ENCODE data around the gene EML6.

EML6 gene

DNA sequence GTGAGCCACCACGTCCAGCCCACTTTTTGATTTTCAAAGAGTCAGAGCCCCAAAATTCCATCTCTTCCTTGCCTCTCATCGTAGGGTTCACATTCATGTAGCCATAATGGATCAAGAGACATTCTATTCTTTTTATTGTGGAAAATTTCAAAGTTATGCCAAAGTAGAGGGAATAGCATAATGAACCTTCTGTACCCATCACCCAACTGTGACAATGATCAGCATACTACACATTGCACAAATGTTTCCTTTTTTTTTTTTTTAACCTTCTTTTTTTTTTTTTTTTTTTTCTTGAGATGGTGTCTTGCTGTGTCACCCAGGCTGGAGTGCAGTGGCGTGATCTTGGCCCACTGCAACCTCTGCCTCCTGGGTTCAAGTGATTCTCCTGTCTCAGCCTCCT, 162.4 kb downstream of the EML6 start:
- DNase-seq (ENCODE audit: low read depth): no peak
- TF ChIP-seq CTCF (IDR thresholded peaks at IDR 0.05; ENCODE audit: low read depth, low read length) (no peak), MYC (IDR thresholded peaks at IDR 0.05; ENCODE audit: low read depth, low read length) (no peak), POLR2A (IDR thresholded peaks at IDR 0.05; ENCODE audit: extremely low read depth, insufficient read length) (no peak)
- TF ChIP-seq, protein P1, sequence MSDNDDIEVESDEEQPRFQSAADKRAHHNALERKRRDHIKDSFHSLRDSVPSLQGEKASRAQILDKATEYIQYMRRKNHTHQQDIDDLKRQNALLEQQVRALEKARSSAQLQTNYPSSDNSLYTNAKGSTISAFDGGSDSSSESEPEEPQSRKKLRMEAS (IDR thresholded peaks at IDR 0.05; ENCODE audit: low read depth, low read length): no peak
- H3K4me3 ChIP-seq (ENCODE audit: low read depth, low read length): no peak overlapping the region

GRCh38 chr2:54887850-54888545, 164.5 kb downstream of the EML6 start:
- TF ChIP-seq, protein P1 (IDR thresholded peaks at IDR 0.05; ENCODE audit: low read depth, low read length): no peak
- TF ChIP-seq POLR2A (IDR thresholded peaks at IDR 0.05; ENCODE audit: extremely low read depth, insufficient read length): no peak
- no peak for TF ChIP-seq MYC (IDR thresholded peaks at IDR 0.05; ENCODE audit: low read depth, low read length)
- TF ChIP-seq CTCF (IDR thresholded peaks at IDR 0.05; ENCODE audit: low read depth, low read length): no peak
- H3K4me3 ChIP-seq (ENCODE audit: low read depth, low read length): no peak overlapping the region
- no peak for DNase-seq (ENCODE audit: low read depth)

DNA sequence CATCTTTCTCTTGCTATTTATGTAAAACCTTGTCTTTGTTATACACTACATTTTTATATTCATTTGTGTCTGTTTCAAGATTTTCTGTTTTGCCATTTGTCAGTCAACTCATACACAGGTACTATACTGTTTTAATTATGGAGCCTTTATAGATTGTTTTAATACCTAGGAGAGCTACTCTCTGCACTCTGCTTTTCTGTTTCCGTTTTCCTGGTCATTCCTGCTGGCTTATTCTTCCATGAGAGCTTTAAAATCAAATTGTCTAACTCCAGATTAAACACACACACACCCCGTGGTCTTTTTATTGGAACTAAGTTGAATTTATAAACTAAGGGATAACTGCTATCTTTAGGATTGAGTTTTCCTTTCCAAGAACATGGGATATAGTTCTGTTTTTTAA, 165.6 kb downstream of the EML6 start:
- H3K4me3 ChIP-seq (ENCODE audit: low read depth, low read length): no peak overlapping the region
- DNase-seq (ENCODE audit: low read depth): no peak
- TF ChIP-seq MYC (IDR thresholded peaks at IDR 0.05; ENCODE audit: low read depth, low read length) (no peak), CTCF (IDR thresholded peaks at IDR 0.05; ENCODE audit: low read depth, low read length) (no peak), POLR2A (IDR thresholded peaks at IDR 0.05; ENCODE audit: extremely low read depth, insufficient read length) (no peak)
- TF ChIP-seq, protein P1 (IDR thresholded peaks at IDR 0.05; ENCODE audit: low read depth, low read length): no peak

DNA sequence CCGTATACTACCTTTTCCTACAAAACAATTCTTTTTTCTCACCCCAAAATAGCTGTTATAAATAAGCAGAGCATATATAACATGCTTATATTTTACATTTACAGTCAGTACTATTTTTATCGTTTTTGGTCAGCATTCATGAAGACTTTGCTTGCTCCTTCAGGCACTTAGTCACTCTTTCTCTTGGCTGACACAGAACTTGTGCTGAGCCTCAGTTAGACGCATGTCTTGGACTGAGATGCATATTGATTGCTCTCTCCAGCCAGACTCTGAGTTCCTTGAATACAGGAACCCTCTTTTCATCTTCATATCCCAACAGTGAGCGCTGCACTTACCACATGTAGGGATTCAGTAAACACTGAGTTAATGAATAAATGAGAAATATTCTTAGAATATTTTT, 168.4 kb downstream of the EML6 start:
- H3K4me3 ChIP-seq (ENCODE audit: low read depth, low read length): no peak overlapping the region
- DNase-seq (ENCODE audit: low read depth): no peak
- TF ChIP-seq, protein P1 (IDR thresholded peaks at IDR 0.05; ENCODE audit: low read depth, low read length): no peak
- TF ChIP-seq POLR2A (IDR thresholded peaks at IDR 0.05; ENCODE audit: extremely low read depth, insufficient read length) (no peak), CTCF (IDR thresholded peaks at IDR 0.05; ENCODE audit: low read depth, low read length) (no peak), MYC (IDR thresholded peaks at IDR 0.05; ENCODE audit: low read depth, low read length) (no peak)

GRCh38 chr2:54894467-54894866, 171.0 kb downstream of the EML6 start:
- TF ChIP-seq MYC (IDR thresholded peaks at IDR 0.05; ENCODE audit: low read depth, low read length): no peak
- TF ChIP-seq, protein P1 (IDR thresholded peaks at IDR 0.05; ENCODE audit: low read depth, low read length): no peak
- no peak for TF ChIP-seq CTCF (IDR thresholded peaks at IDR 0.05; ENCODE audit: low read depth, low read length)
- TF ChIP-seq POLR2A (IDR thresholded peaks at IDR 0.05; ENCODE audit: extremely low read depth, insufficient read length): no peak
- no peak overlapping the region for H3K4me3 ChIP-seq (ENCODE audit: low read depth, low read length)
- no peak for DNase-seq (ENCODE audit: low read depth)
